Spleen (tissue), 11 donors: ENCODE data around the gene TEX51. TPM values are rescaled to one million over a fixed set of nuclear protein-coding genes. Genes with fewer than 3 reads are reported as not detected.

Experiments
- DNase-seq: peaks from one replicate; pipeline ENCODE4 v3.0.0-alpha.2; 2020
- H3K27ac ChIP-seq, 8 donors: fragments of 200-600 bp; sonication (generic) in 7 of 8; 1 replicate in 4 of 8; 2 replicates in 4 of 8; pipeline versions ENCODE4 v1.5.0 to v1.8.0; 2016 to 2021; ENCODE audit warnings: inconsistent platforms in 4 of 8, mild to moderate bottlenecking in 4 of 8, moderate library complexity in 1 of 8
- H3K27me3 ChIP-seq, 7 donors: fragments of 200-600 bp; sonication (generic) in 6 of 7; replicated peaks in 1 of 7; 1 replicate in 4 of 7; 2 replicates in 3 of 7; pipeline versions ENCODE4 v1.5.0 to v1.8.0; 2016 to 2021; ENCODE audit warnings: inconsistent platforms in 3 of 7, mild to moderate bottlenecking in 1 of 7
- H3K36me3 ChIP-seq, 6 donors: fragments of 200-600 bp; sonication (generic) in 5 of 6; 1 replicate in 4 of 6; 2 replicates in 2 of 6; pipeline versions ENCODE4 v1.5.0 to v1.8.0; 2016 to 2021; ENCODE audit warnings: inconsistent platforms in 2 of 6
- H3K4me1 ChIP-seq, 6 donors: fragments of 200-600 bp; sonication (generic) in 5 of 6; 1 replicate in 3 of 6; 2 replicates in 3 of 6; pipeline versions ENCODE4 v1.5.0 to v1.8.0; 2016 to 2021; ENCODE audit warnings: inconsistent platforms in 3 of 6
- H3K4me3 ChIP-seq, 8 donors: fragments of 200-600 bp; sonication (generic) in 7 of 8; 1 replicate in 4 of 8; 2 replicates in 4 of 8; pipeline versions ENCODE4 v1.5.0 to v1.8.0; 2016 to 2021; ENCODE audit warnings: inconsistent platforms in 4 of 8, mild to moderate bottlenecking in 4 of 8, moderate library complexity in 2 of 8
- H3K9me3 ChIP-seq, 8 donors: fragments of 200-600 bp; sonication (generic) in 7 of 8; 1 replicate in 4 of 8; 2 replicates in 4 of 8; pipeline versions ENCODE4 v1.5.0 to v1.8.0; 2016 to 2021; ENCODE audit warnings: inconsistent platforms in 4 of 8
- CTCF ChIP-seq, 11 experiments: fragments of 200-600 bp in 7 of 11; fragments of 450-650 bp in 4 of 11; sonication (generic) in 4 of 11; IDR thresholded peaks in 8 of 11; conservative IDR thresholded peaks in 3 of 11; 1 replicate in 7 of 11; 2 replicates in 4 of 11; pipeline versions ENCODE4 v1.4.0 to v1.8.0; 2016 to 2021; ENCODE audit warnings: antibody characterized with exemption in 11 of 11, inconsistent platforms in 4 of 11, mild to moderate bottlenecking in 1 of 11
- POLR2A ChIP-seq, 3 donors: fragments of 450-650 bp; IDR thresholded peaks; one replicate each; pipeline ENCODE4 v1.5.1; 2017; ENCODE audit warnings: antibody characterized with exemption in 3 of 3, mild to moderate bottlenecking in 1 of 3
- POLR2AphosphoS5 ChIP-seq, 3 donors: sonication (generic); formaldehyde crosslinking; IDR thresholded peaks; one replicate each; pipeline ENCODE4 v1.5.1; 2017; ENCODE audit warnings: antibody characterized with exemption in 3 of 3
- WGBS, 5 donors: extraction: QIAGEN DNeasy Blood & Tissue Kit in 3 of 5; methylation state at CpG; one replicate each; pipeline versions ENCODE4 v1.1.5 to v1.1.7; 2013 to 2018; 5-methylcytosine and 5-hydroxymethylcytosine counted together
- intact Hi-C: fragments of 100-400 bp; cut with DNase I; formaldehyde crosslinking; loops from one replicate; pipeline ENCODE4 v1.15.0; 2023; ENCODE audit warnings: low total_unique reads
- polyA plus RNA-seq, 3 donors: library from polyadenylated mRNA; stranded (reverse); fragments of 200-250 nt; gene quantifications; one replicate each; pipeline ENCODE4 v1.2.1, GENCODE V29; 2013
- total RNA-seq, 7 donors: library from RNA; depleted of rRNA in 3 of 7; stranded (reverse); fragments of >200 nt in 3 of 7; fragmentation: NEBNext Ultra II Directional in 4 of 7; extraction: Animal tissue kit (Norgen Biotek cat#: 25700) in 4 of 7; gene quantifications; one replicate each; pipeline versions ENCODE4 v1.1.0 to v1.2.1, GENCODE V29; 2016 to 2021
- donor health status: healthy with polysubstance abuse.
- donor health status: DM: no; HTN: no; CAD: no; lungs with moderate emphysema.
- donor health status: DM: no; HTN: no; CAD: no.
- donor health status: Bipolar disorder and iron deficiency.
- donor health status: healthy.
- donor health status: DM: no; HTN: no; CAD: no.
- donor health status: DM: yes; HTN: yes; CAD: no.

The TEX51 gene
- total and polyA plus RNA-seq, 10 donors: not detected

DNA sequence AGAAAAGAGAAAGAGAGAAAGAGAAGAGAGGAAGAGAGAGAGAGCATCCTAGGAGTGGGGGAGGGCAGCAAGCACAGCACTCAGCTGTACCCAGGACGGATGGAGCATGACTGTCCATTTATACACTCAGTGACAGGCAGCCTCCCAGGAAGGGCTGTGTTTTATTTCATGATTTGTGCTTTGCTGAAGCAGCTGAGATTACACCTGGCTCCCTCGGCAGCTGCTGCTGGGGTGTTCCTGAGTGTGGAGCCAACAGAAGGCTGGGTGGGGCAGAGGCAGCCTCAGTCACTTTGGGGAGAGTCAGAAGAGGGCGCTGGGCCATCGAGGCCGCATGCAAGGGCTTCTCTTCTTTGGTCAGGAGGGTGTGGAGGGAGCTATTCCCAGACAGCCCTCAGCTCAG lies 47.8 kb upstream of the TEX51 start:
- intact Hi-C loops: no loop called here
- no peak overlapping the region for H3K4me3 ChIP-seq
- H3K4me1 ChIP-seq: no peaks in the 10 kb centered on the region
- H3K36me3 ChIP-seq: no peaks in the 10 kb centered on the region
- DNase-seq: no peak
- H3K9me3 ChIP-seq: no peaks in the 10 kb centered on the region
- no peak overlapping the region for H3K27ac ChIP-seq
- no peaks in the 10 kb centered on the region for H3K27me3 ChIP-seq
- TF ChIP-seq CTCF (IDR thresholded peaks at IDR 0.05 in 8 of 11, conservative IDR thresholded peaks at IDR 0.05 in 3 of 11): no peak
- TF ChIP-seq POLR2AphosphoS5 (IDR thresholded peaks at IDR 0.05): no peak
- no peak for TF ChIP-seq POLR2A (IDR thresholded peaks at IDR 0.05)
- 53 to 76% (median 68%) methylated on average over 5 of the region's 5 CpGs for WGBS, 5 donors

- Histone ChIP-seq H3K9me3 (no peaks in the 10 kb centered on the region), H3K27me3 (no peaks in the 10 kb centered on the region), H3K36me3 (no peaks in the 10 kb centered on the region), H3K27ac (no peak overlapping the region), H3K4me1 (no peaks in the 10 kb centered on the region), H3K4me3 (no peak overlapping the region)
- intact Hi-C loops: no loop called here
- no peak for DNase-seq
- no peak for TF ChIP-seq POLR2AphosphoS5 (IDR thresholded peaks at IDR 0.05)
- TF ChIP-seq POLR2A (IDR thresholded peaks at IDR 0.05): no peak
- TF ChIP-seq CTCF (IDR thresholded peaks at IDR 0.05 in 8 of 11, conservative IDR thresholded peaks at IDR 0.05 in 3 of 11): no peak
- 67 to 86% (median 78%) methylated on average over 1 of the region's 1 CpG for WGBS, 5 donors
Observed at GRCh38 chr2:126851756-126852155, 46.9 kb upstream of the TEX51 start.

GRCh38 chr2:126852361-126852760 lies 46.3 kb upstream of the TEX51 start:
- no peaks in the 10 kb centered on the region for H3K4me1 ChIP-seq
- intact Hi-C loops: no loop called here
- H3K27me3 ChIP-seq: no peaks in the 10 kb centered on the region
- H3K4me3 ChIP-seq: no peak overlapping the region
- 25 to 74% (median 56%) methylated on average over 1 of the region's 1 CpG for WGBS, 5 donors
- no peak overlapping the region for H3K27ac ChIP-seq
- DNase-seq: no peak
- H3K9me3 ChIP-seq: no peaks in the 10 kb centered on the region
- TF ChIP-seq CTCF (IDR thresholded peaks at IDR 0.05 in 8 of 11, conservative IDR thresholded peaks at IDR 0.05 in 3 of 11): no peak
- TF ChIP-seq POLR2AphosphoS5 (IDR thresholded peaks at IDR 0.05): no peak
- no peak for TF ChIP-seq POLR2A (IDR thresholded peaks at IDR 0.05)
- no peaks in the 10 kb centered on the region for H3K36me3 ChIP-seq

DNA sequence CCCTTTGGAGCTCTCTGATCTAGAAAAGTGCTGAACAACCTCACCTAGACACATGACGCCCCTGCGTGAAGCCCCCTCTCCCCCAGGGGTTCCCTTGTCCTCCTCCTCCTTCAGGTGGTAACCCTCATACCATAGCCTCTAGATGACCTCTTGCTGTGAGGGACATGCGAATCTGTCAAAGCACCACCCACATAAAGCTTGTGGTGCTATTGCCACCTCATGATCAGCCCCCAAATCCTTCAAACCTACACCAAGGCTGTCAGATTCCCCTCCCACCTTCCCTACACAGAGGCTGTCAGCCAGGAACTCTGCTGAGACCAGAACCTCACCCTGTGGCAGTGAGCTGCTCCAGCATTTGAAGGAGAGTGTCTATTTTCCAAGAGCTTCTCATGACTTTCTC lies 43.1 kb upstream of the TEX51 start:
- H3K36me3 ChIP-seq: no peaks in the 10 kb centered on the region
- no peak for DNase-seq
- no peak overlapping the region for H3K4me3 ChIP-seq
- TF ChIP-seq POLR2A (IDR thresholded peaks at IDR 0.05): no peak
- TF ChIP-seq POLR2AphosphoS5 (IDR thresholded peaks at IDR 0.05): no peak
- no peak for TF ChIP-seq CTCF (IDR thresholded peaks at IDR 0.05 in 8 of 11, conservative IDR thresholded peaks at IDR 0.05 in 3 of 11)
- no peaks in the 10 kb centered on the region for H3K4me1 ChIP-seq
- no peaks in the 10 kb centered on the region for H3K27me3 ChIP-seq
- H3K27ac ChIP-seq: no peak overlapping the region
- intact Hi-C loops: no loop called here
- 59 to 69% (median 64%) methylated on average over 3 of the region's 3 CpGs for WGBS, 5 donors
- no peaks in the 10 kb centered on the region for H3K9me3 ChIP-seq
